ENCODE data around the gene MGAT5. TPM values are rescaled to one million over a fixed set of nuclear protein-coding genes. Genes with fewer than 3 reads are reported as not detected.

Gene MGAT5
- total RNA-seq, 2 experiments from 2014 or later = 36.9 to 42.2 TPM

GRCh38 chr2:134402410-134402809 lies 148.5 kb downstream of the MGAT5 start:
- Mint-ChIP-seq H3K27me3 (no peaks in the 10 kb centered on the region), H3K9me3 (no peaks in the 10 kb centered on the region), H3K4me3 (no peak overlapping the region), H3K27ac (no peak overlapping the region), H3K4me1 (ENCODE audit: low read depth) (peaks cover 11% of the 10 kb centered on the region), H3K36me3 (ENCODE audit: low read depth) (peaks cover 3% of the 10 kb centered on the region)
- DNase-seq = no peak
- POLR2A ChIA-PET = no interaction called here
- no peak for ATAC-seq
- TF ChIP-seq CTCF (IDR thresholded peaks at IDR 0.05) = no peak
- CTCF ChIA-PET = interaction anchor here (1.0 kb wide), 1 partner anchor 293 kb away, joined by 3 read pairs; no protein-coding TSS in a partner anchor
- intact Hi-C loops (cut with micrococcal nuclease) = no loop called here

- Mint-ChIP-seq H3K27me3 (no peaks in the 10 kb centered on the region), H3K4me3 (no peak overlapping the region), H3K4me1 (ENCODE audit: low read depth) (peaks cover 36% of the 10 kb centered on the region), H3K9me3 (no peaks in the 10 kb centered on the region), H3K27ac (no peak overlapping the region), H3K36me3 (ENCODE audit: low read depth) (no peaks in the 10 kb centered on the region)
- ChIA-PET CTCF (interaction anchor here (0.8 to 1.7 kb wide), 2 partner anchors 18 to 287 kb away, joined by 3 to 6 read pairs; no protein-coding TSS in a partner anchor), POLR2A (interaction anchor here (1.3 kb wide), 1 partner anchor 283 kb away, joined by 3 read pairs; no protein-coding TSS in a partner anchor)
- intact Hi-C loops (cut with micrococcal nuclease) = no loop called here
- DNase-seq (no peak), ATAC-seq (no peak)
- TF ChIP-seq CTCF (IDR thresholded peaks at IDR 0.05) = no peak
Observed at GRCh38 chr2:134405611-134406081, 151.8 kb downstream of the MGAT5 start.

GRCh38 chr2:134406311-134406710 lies 152.4 kb downstream of the MGAT5 start:
- no peak overlapping the region for H3K4me3 Mint-ChIP-seq
- CTCF ChIA-PET = interaction anchor here (1.7 kb wide), 1 partner anchor 288 kb away, joined by 6 read pairs; no protein-coding TSS in a partner anchor
- no peak for DNase-seq
- H3K27ac Mint-ChIP-seq = no peak overlapping the region
- no peaks in the 10 kb centered on the region for H3K27me3 Mint-ChIP-seq
- POLR2A ChIA-PET = interaction anchor here (1.3 kb wide), 1 partner anchor 284 kb away, joined by 3 read pairs; no protein-coding TSS in a partner anchor
- intact Hi-C loops (cut with micrococcal nuclease) = no loop called here
- no peak for TF ChIP-seq CTCF (IDR thresholded peaks at IDR 0.05)
- no peak for ATAC-seq
- peaks cover 42% of the 10 kb centered on the region for H3K4me1 Mint-ChIP-seq (ENCODE audit: low read depth)
- no peaks in the 10 kb centered on the region for H3K36me3 Mint-ChIP-seq (ENCODE audit: low read depth)
- no peaks in the 10 kb centered on the region for H3K9me3 Mint-ChIP-seq

GRCh38 chr2:134406736-134407135 lies 152.9 kb downstream of the MGAT5 start:
- no peaks in the 10 kb centered on the region for H3K27me3 Mint-ChIP-seq
- peak overlapping the region; percentile 14 for H3K27ac Mint-ChIP-seq
- intact Hi-C loops (cut with micrococcal nuclease) = no loop called here
- H3K4me3 Mint-ChIP-seq = no peak overlapping the region
- peaks cover 47% of the 10 kb centered on the region for H3K4me1 Mint-ChIP-seq (ENCODE audit: low read depth)
- TF ChIP-seq CTCF (IDR thresholded peaks at IDR 0.05) = no peak
- no peak for DNase-seq
- CTCF ChIA-PET = interaction anchor here (1.7 kb wide), 1 partner anchor 289 kb away, joined by 6 read pairs; no protein-coding TSS in a partner anchor
- ATAC-seq = no peak
- H3K36me3 Mint-ChIP-seq (ENCODE audit: low read depth) = no peaks in the 10 kb centered on the region
- POLR2A ChIA-PET = interaction anchor here (1.3 kb wide), 1 partner anchor 284 kb away, joined by 3 read pairs; no protein-coding TSS in a partner anchor
- no peaks in the 10 kb centered on the region for H3K9me3 Mint-ChIP-seq

GRCh38 chr2:134407154-134407890 lies 153.4 kb downstream of the MGAT5 start:
- Mint-ChIP-seq H3K9me3 (no peaks in the 10 kb centered on the region), H3K4me1 (ENCODE audit: low read depth) (peaks cover 53% of the 10 kb centered on the region), H3K4me3 (no peak overlapping the region), H3K36me3 (ENCODE audit: low read depth) (peaks cover 2% of the 10 kb centered on the region), H3K27me3 (no peaks in the 10 kb centered on the region), H3K27ac (peak overlapping the region; percentile 14)
- intact Hi-C loops (cut with micrococcal nuclease) = no loop called here
- ChIA-PET POLR2A (interaction anchor here (1.3 kb wide), 1 partner anchor 285 kb away, joined by 3 read pairs; no protein-coding TSS in a partner anchor), CTCF (interaction anchor here (1.7 kb wide), 1 partner anchor 289 kb away, joined by 6 read pairs; no protein-coding TSS in a partner anchor)
- no peak for ATAC-seq
- TF ChIP-seq CTCF (IDR thresholded peaks at IDR 0.05) = no peak
- no peak for DNase-seq
